ENCODE measurements around the gene SLC2A5. TPM values are rescaled to one million over a fixed set of nuclear protein-coding genes. Genes with fewer than 3 reads are reported as not detected.

Gene SLC2A5
- total RNA-seq, 1 experiment from 2014 or later = 0.70 TPM

GRCh38 chr1:9039761-9040658, 29.4 kb downstream of the SLC2A5 start:
- ChIA-PET POLR2A (no interaction called here), CTCF (no interaction called here)
- Histone ChIP-seq H3K4me1 (no peaks in the 10 kb centered on the region), H3K9me3 (no peaks in the 10 kb centered on the region; the same call in 1 of the 2 replicates), H3K27me3 (replicated peaks; ENCODE audit: control insufficient read depth, insufficient read depth, low read length) (no peaks in the 10 kb centered on the region), H3K4me3 (ENCODE audit: low read depth, low read length) (no peak overlapping the region), H3K36me3 (ENCODE audit: control insufficient read depth, insufficient read depth, low read length) (no peaks in the 10 kb centered on the region)
- Mint-ChIP-seq H3K9me3 (ENCODE audit: unreplicated experiment) (peaks cover 14% of the 10 kb centered on the region), H3K27me3 (ENCODE audit: insufficient read depth, unreplicated experiment) (no peaks in the 10 kb centered on the region), H3K4me3 (ENCODE audit: unreplicated experiment) (no peak overlapping the region), H3K36me3 (ENCODE audit: insufficient read depth, unreplicated experiment) (no peaks in the 10 kb centered on the region), H3K27ac (ENCODE audit: unreplicated experiment) (no peak overlapping the region), H3K4me1 (ENCODE audit: low read depth, unreplicated experiment) (no peaks in the 10 kb centered on the region)
- intact Hi-C loops (cut with micrococcal nuclease; ENCODE audit: unreplicated experiment) = no loop called here
- DNase-seq = no peak
- no peak for TF ChIP-seq CTCF (IDR thresholded peaks at IDR 0.05; ENCODE audit: insufficient read depth in 1 of 2, low read depth in 1 of 2, low read length in 1 of 2, severe bottlenecking in 1 of 2, unreplicated experiment in 1 of 2)
- no TSS peak for BruUV-seq (replicated peaks)

- ChIA-PET CTCF (interaction anchor here (0.7 kb wide), 1 partner anchor 16 kb away, joined by 3 read pairs; no protein-coding TSS in a partner anchor), POLR2A (no interaction called here)
- no TSS peak for BruUV-seq (replicated peaks)
- Histone ChIP-seq H3K9me3 (no peaks in the 10 kb centered on the region; the same call in 1 of the 2 replicates), H3K36me3 (ENCODE audit: control insufficient read depth, insufficient read depth, low read length) (no peaks in the 10 kb centered on the region), H3K4me1 (no peaks in the 10 kb centered on the region), H3K4me3 (ENCODE audit: low read depth, low read length) (no peak overlapping the region), H3K27me3 (replicated peaks; ENCODE audit: control insufficient read depth, insufficient read depth, low read length) (no peaks in the 10 kb centered on the region)
- Mint-ChIP-seq H3K36me3 (ENCODE audit: insufficient read depth, unreplicated experiment) (no peaks in the 10 kb centered on the region), H3K9me3 (ENCODE audit: unreplicated experiment) (peaks cover 23% of the 10 kb centered on the region), H3K4me1 (ENCODE audit: low read depth, unreplicated experiment) (no peaks in the 10 kb centered on the region), H3K4me3 (ENCODE audit: unreplicated experiment) (no peak overlapping the region), H3K27me3 (ENCODE audit: insufficient read depth, unreplicated experiment) (no peaks in the 10 kb centered on the region), H3K27ac (ENCODE audit: unreplicated experiment) (no peak overlapping the region)
- TF ChIP-seq CTCF (IDR thresholded peaks at IDR 0.05; ENCODE audit: insufficient read depth in 1 of 2, low read depth in 1 of 2, low read length in 1 of 2, severe bottlenecking in 1 of 2, unreplicated experiment in 1 of 2) = no peak
- intact Hi-C loops (cut with micrococcal nuclease; ENCODE audit: unreplicated experiment) = no loop called here
- DNase-seq = no peak
Observed at GRCh38 chr1:9038881-9039760, 30.3 kb downstream of the SLC2A5 start.

GRCh38 chr1:9038338-9038650, 31.1 kb downstream of the SLC2A5 start:
- no peaks in the 10 kb centered on the region for H3K27me3 ChIP-seq (replicated peaks; ENCODE audit: control insufficient read depth, insufficient read depth, low read length)
- no peak overlapping the region for H3K4me3 Mint-ChIP-seq (ENCODE audit: unreplicated experiment)
- H3K27me3 Mint-ChIP-seq (ENCODE audit: insufficient read depth, unreplicated experiment) = no peaks in the 10 kb centered on the region
- no peak overlapping the region for H3K27ac Mint-ChIP-seq (ENCODE audit: unreplicated experiment)
- DNase-seq = no peak
- no peak for TF ChIP-seq CTCF (IDR thresholded peaks at IDR 0.05; ENCODE audit: insufficient read depth in 1 of 2, low read depth in 1 of 2, low read length in 1 of 2, severe bottlenecking in 1 of 2, unreplicated experiment in 1 of 2)
- peaks cover 30% of the 10 kb centered on the region for H3K9me3 Mint-ChIP-seq (ENCODE audit: unreplicated experiment)
- POLR2A ChIA-PET = no interaction called here
- no peaks in the 10 kb centered on the region for H3K36me3 ChIP-seq (ENCODE audit: control insufficient read depth, insufficient read depth, low read length)
- H3K4me1 Mint-ChIP-seq (ENCODE audit: low read depth, unreplicated experiment) = no peaks in the 10 kb centered on the region
- no peaks in the 10 kb centered on the region; the same call in 1 of the 2 replicates for H3K9me3 ChIP-seq
- no peaks in the 10 kb centered on the region for H3K4me1 ChIP-seq
- no peak overlapping the region for H3K4me3 ChIP-seq (ENCODE audit: low read depth, low read length)
- intact Hi-C loops (cut with micrococcal nuclease; ENCODE audit: unreplicated experiment) = no loop called here
- no TSS peak for BruUV-seq (replicated peaks)
- CTCF ChIA-PET = interaction anchor here (0.6 to 0.7 kb wide), 2 partner anchors 9 to 15 kb away, joined by 3 read pairs; no protein-coding TSS in a partner anchor
- H3K36me3 Mint-ChIP-seq (ENCODE audit: insufficient read depth, unreplicated experiment) = no peaks in the 10 kb centered on the region
